T-cell (primary cell): ENCODE results near the gene ZBTB9. TPM values are rescaled to one million over a fixed set of nuclear protein-coding genes. Genes with fewer than 3 reads are reported as not detected.

Source experiments
- ATAC-seq, 4 experiments: fragments of 200-7000 bp in 3 of 4; fragments of 150-1000 bp in 1 of 4; cut with Tn5 transposase; replicated peaks in 1 of 4; 1 replicate in 3 of 4; 2 replicates in 1 of 4; pipeline ENCODE4 v1.10.0; 2021; ENCODE audit warnings: moderate library complexity in 3 of 4, mild to moderate bottlenecking in 2 of 4, moderate number of reproducible peaks in 1 of 4
- CTCF ChIA-PET, 2 donors: fragments of 300-600 bp; sonication (Branson Sonifier 250); formaldehyde crosslinking; loops; one replicate each; lab custom pipeline; 2022; ENCODE audit warnings: antibody characterized with exemption in 2 of 2; lab: Charles Lee
- POLR2A ChIA-PET, 2 donors: fragments of 300-600 bp; sonication (Branson Sonifier 250); formaldehyde crosslinking; loops; one replicate each; lab custom pipeline; 2022; ENCODE audit warnings: antibody characterized with exemption in 2 of 2; lab: Charles Lee
- DNase-seq, 35 experiments: peaks; one replicate each; pipeline versions ENCODE4 v3.0.0 to v3.0.0-alpha.2; 2013 to 2023
- H3K27ac ChIP-seq: one replicate; pipeline ENCODE4 v1.5.1; 2013; ENCODE audit warnings: low read length
- H3K27me3 ChIP-seq, 2 experiments: replicated peaks in 1 of 2; 1 replicate in 1 of 2; 2 replicates in 1 of 2; pipeline versions ENCODE4 v1.6.1 to v1.7.0; 2013; ENCODE audit warnings: low read length in 1 of 2, mixed read lengths in 1 of 2; ENCODE audit not compliant: control insufficient read depth in 2 of 2, insufficient read depth in 2 of 2; ENCODE audit errors: extremely low read depth in 1 of 2
- H3K36me3 ChIP-seq, 2 donors: 1 replicate in 1 of 2; 2 replicates in 1 of 2; pipeline versions ENCODE4 v1.6.1 to v1.7.0; 2013; ENCODE audit warnings: low read length in 1 of 2; ENCODE audit not compliant: control insufficient read depth in 2 of 2, insufficient read depth in 1 of 2; ENCODE audit errors: extremely low read depth in 1 of 2
- H3K4me1 ChIP-seq, 2 experiments: 1 replicate in 1 of 2; 2 replicates in 1 of 2; pipeline versions ENCODE4 v1.6.1 to v1.7.0; 2013; ENCODE audit warnings: low read length in 2 of 2, mixed read lengths in 1 of 2; ENCODE audit not compliant: insufficient read depth in 2 of 2, control insufficient read depth in 1 of 2; ENCODE audit errors: extremely low read depth in 1 of 2
- H3K4me3 ChIP-seq, 2 donors: 1 replicate in 1 of 2; 2 replicates in 1 of 2; pipeline versions ENCODE4 v1.5.1 to v1.7.0; 2013; ENCODE audit warnings: mild to moderate bottlenecking in 2 of 2, low read length in 1 of 2, moderate library complexity in 1 of 2; ENCODE audit not compliant: control insufficient read depth in 1 of 2; ENCODE audit errors: extremely low read depth in 1 of 2
- H3K9me3 ChIP-seq: 2 replicates; pipeline ENCODE4 v1.7.0; 2013
- H3K27ac Mint-ChIP-seq, 2 donors: one replicate each; pipeline ENCODE4 v1.8.0; 2020 to 2021; ENCODE audit warnings: mild to moderate bottlenecking in 2 of 2, mixed read lengths in 2 of 2
- H3K27me3 Mint-ChIP-seq, 2 donors: one replicate each; pipeline ENCODE4 v1.8.0; 2021 to 2022; ENCODE audit warnings: mixed read lengths in 2 of 2
- H3K36me3 Mint-ChIP-seq: one replicate; pipeline ENCODE4 v1.8.0; 2021; ENCODE audit warnings: mixed read lengths
- H3K4me1 Mint-ChIP-seq, 3 donors: one replicate each; pipeline ENCODE4 v1.8.0; 2020 to 2022; ENCODE audit warnings: mixed read lengths in 3 of 3, mild to moderate bottlenecking in 1 of 3
- H3K4me3 Mint-ChIP-seq, 3 donors: one replicate each; pipeline ENCODE4 v1.8.0; 2020 to 2022; ENCODE audit warnings: mild to moderate bottlenecking in 3 of 3, mixed read lengths in 3 of 3, moderate library complexity in 3 of 3
- H3K9me3 Mint-ChIP-seq, 3 donors: one replicate each; pipeline ENCODE4 v1.8.0; 2020 to 2022; ENCODE audit warnings: mixed read lengths in 3 of 3
- WGBS: methylation state at CpG from one replicate; pipeline ENCODE4 v1.1.5; 2013; ENCODE audit warnings: missing lambda C conversion rate; ENCODE audit not compliant: insufficient coverage; 5-methylcytosine and 5-hydroxymethylcytosine counted together
- total RNA-seq, 35 experiments: library from RNA in 6 of 35; stranded (reverse) in 6 of 35; fragments of 120-200 nt in 1 of 35; gene quantifications; one replicate each; pipeline versions ENCODE4 v1.2.1 to v1.2.4 and lab custom pipeline; 2013 to 2026

ZBTB9 gene
- total RNA-seq, 5 donors from 2014 or later (not counting 1 experiment from before 2014, with no cell fraction given), result 3.9 to 12.6 (median 11.1) TPM

- ATAC-seq, result no peak
Observed at GRCh38 chr6:33414592-33415271, 39.6 kb upstream of the ZBTB9 start.

GRCh38 chr6:33415831-33416230 is 38.5 kb upstream of the ZBTB9 start:
- H3K4me1 Mint-ChIP-seq, result peaks cover 76 to 87% (median 81%) of the 10 kb centered on the region in 3 donors
- H3K4me1 ChIP-seq, result peaks cover 23 to 90% of the 10 kb centered on the region in 2 experiments
- H3K27me3 Mint-ChIP-seq, result no peaks in the 10 kb centered on the region
- H3K36me3 Mint-ChIP-seq, result peaks cover 35% of the 10 kb centered on the region
- no peaks in the 10 kb centered on the region for H3K27me3 ChIP-seq
- no peaks in the 10 kb centered on the region for H3K9me3 ChIP-seq
- peak overlapping the region; percentile 98 for H3K27ac ChIP-seq
- CTCF ChIA-PET, result interaction anchor here in 1 of 2 donors (1.0 kb wide), 1 partner anchor 11 kb away, joined by 3 read pairs; no protein-coding TSS in a partner anchor
- H3K9me3 Mint-ChIP-seq, result no peaks in the 10 kb centered on the region
- H3K4me3 ChIP-seq, result no peak overlapping the region
- POLR2A ChIA-PET, result no interaction called here
- H3K36me3 ChIP-seq, result peaks cover 0 to 49% of the 10 kb centered on the region in 2 donors
- peak overlapping the region; percentile 55 to 96 for H3K27ac Mint-ChIP-seq
- ATAC-seq (no peak), DNase-seq (no peak)
- peak overlapping the region; percentile 18 to 94 (median 61) for H3K4me3 Mint-ChIP-seq
- WGBS, result no CpG with 5 or more reads among the region's 9 CpGs

More at GRCh38 chr6:33414592-33415271, 39.6 kb upstream of the ZBTB9 start:
- H3K4me1 ChIP-seq, result peaks cover 23 to 86% of the 10 kb centered on the region in 2 experiments
- Mint-ChIP-seq H3K9me3 (no peaks in the 10 kb centered on the region), H3K4me3 (peak overlapping the region in 2 of 3 donors; percentile 25 to 94), H3K27me3 (no peaks in the 10 kb centered on the region), H3K27ac (peak overlapping the region in 1 of 2 donors; percentile 44), H3K36me3 (peaks cover 35% of the 10 kb centered on the region), H3K4me1 (peaks cover 75 to 83% (median 81%) of the 10 kb centered on the region in 3 donors)
- ChIA-PET POLR2A (interaction anchor here in 1 of 2 donors (0.6 kb wide), 1 partner anchor 97 kb away, joined by 5 read pairs; no protein-coding TSS in a partner anchor), CTCF (no interaction called here)
- no peak overlapping the region for H3K4me3 ChIP-seq
- H3K27ac ChIP-seq, result no peak overlapping the region
- 81% methylated on average over 5 of the region's 12 CpGs for WGBS
- H3K36me3 ChIP-seq, result peaks cover 0 to 49% of the 10 kb centered on the region in 2 donors
- H3K27me3 ChIP-seq, result no peaks in the 10 kb centered on the region
- H3K9me3 ChIP-seq, result no peaks in the 10 kb centered on the region
- peak in 2 of 35 experiments; percentile 19 to 42 for DNase-seq

- DNase-seq (peak in 2 of 35 experiments; percentile 15 to 32), ATAC-seq (no peak)
- Histone ChIP-seq H3K36me3 (peaks cover 0 to 49% of the 10 kb centered on the region in 2 donors), H3K27ac (peak overlapping the region; percentile 98), H3K27me3 (no peaks in the 10 kb centered on the region), H3K4me3 (peak overlapping the region; percentile 86 to 91), H3K4me1 (peaks cover 23 to 88% of the 10 kb centered on the region in 2 experiments), H3K9me3 (no peaks in the 10 kb centered on the region)
- Mint-ChIP-seq H3K4me3 (peak overlapping the region; percentile 92 to 94 (median 94)), H3K27me3 (no peaks in the 10 kb centered on the region), H3K4me1 (peaks cover 76 to 90% (median 83%) of the 10 kb centered on the region in 3 donors), H3K27ac (peak overlapping the region; percentile 96 to 99), H3K36me3 (peaks cover 35% of the 10 kb centered on the region), H3K9me3 (no peaks in the 10 kb centered on the region)
- ChIA-PET CTCF (interaction anchor here in 1 of 2 donors (0.6 to 1.6 kb wide), 3 partner anchors 8 to 26 kb away, joined by 3 to 7 read pairs (median 3); no protein-coding TSS in a partner anchor), POLR2A (no interaction called here)
- WGBS, result 34% methylated on average over 4 of the region's 12 CpGs
Observed at GRCh38 chr6:33416386-33417127, 37.8 kb upstream of the ZBTB9 start.

- CTCF ChIA-PET, result interaction anchor here in 1 of 2 donors (0.6 to 1.6 kb wide), 3 partner anchors 8 to 27 kb away, joined by 3 to 12 read pairs (median 7); no protein-coding TSS in a partner anchor
- peak overlapping the region; percentile 98 for H3K27ac ChIP-seq
- H3K36me3 ChIP-seq, result peaks cover 0 to 46% of the 10 kb centered on the region in 2 donors
- H3K36me3 Mint-ChIP-seq, result peaks cover 34% of the 10 kb centered on the region
- H3K4me3 Mint-ChIP-seq, result peak overlapping the region; percentile 92 to 94 (median 94)
- DNase-seq (peak in 3 of 35 experiments; percentile 32 to 44 (median 38)), ATAC-seq (no peak)
- no peaks in the 10 kb centered on the region for H3K27me3 ChIP-seq
- POLR2A ChIA-PET, result interaction anchor here in 1 of 2 donors (0.6 kb wide), 2 partner anchors 13 to 104 kb away, joined by 4 to 5 read pairs; no protein-coding TSS in a partner anchor
- peaks cover 23 to 80% of the 10 kb centered on the region in 2 experiments for H3K4me1 ChIP-seq
- H3K9me3 Mint-ChIP-seq, result no peaks in the 10 kb centered on the region
- H3K27ac Mint-ChIP-seq, result peak overlapping the region; percentile 96 to 99
- H3K4me1 Mint-ChIP-seq, result peaks cover 73 to 88% (median 84%) of the 10 kb centered on the region in 3 donors
- H3K9me3 ChIP-seq, result no peaks in the 10 kb centered on the region
- peak overlapping the region; percentile 86 to 91 for H3K4me3 ChIP-seq
- 0% methylated on average over 14 of the region's 25 CpGs for WGBS
- no peaks in the 10 kb centered on the region for H3K27me3 Mint-ChIP-seq
Observed at GRCh38 chr6:33417128-33417902, 37.1 kb upstream of the ZBTB9 start.

- CTCF ChIA-PET, result interaction anchor here in 1 of 2 donors (1.3 to 1.6 kb wide), 3 partner anchors 11 to 36 kb away, joined by 3 to 12 read pairs (median 3); partner anchors contain the start of gene ZBTB9
- H3K27me3 ChIP-seq, result no peaks in the 10 kb centered on the region
- H3K27ac ChIP-seq, result peak within 1 kb of the TSS; percentile 98
- ATAC-seq, result peak; percentile 86 to 92 (median 92)
- H3K9me3 Mint-ChIP-seq, result no peaks in the 10 kb centered on the region
- H3K27ac Mint-ChIP-seq, result peak within 1 kb of the TSS; percentile 96 to 99
- peaks cover 65 to 84% (median 79%) of the 10 kb centered on the region in 3 donors for H3K4me1 Mint-ChIP-seq
- no peaks in the 10 kb centered on the region for H3K9me3 ChIP-seq
- DNase-seq, result peak; percentile 95 to 100 (median 99)
- POLR2A ChIA-PET, result interaction anchor here in 1 of 2 donors (0.6 to 1.2 kb wide), 3 partner anchors 12 to 152 kb away, joined by 3 to 5 read pairs (median 3); no protein-coding TSS in a partner anchor
- WGBS, result under 1% methylated on average over 39 of the region's 51 CpGs
- no peaks in the 10 kb centered on the region for H3K27me3 Mint-ChIP-seq
- H3K4me1 ChIP-seq, result peaks cover 23 to 72% of the 10 kb centered on the region in 2 experiments
- H3K4me3 Mint-ChIP-seq, result peak within 1 kb of the TSS; percentile 92 to 94 (median 94)
- peaks cover 28% of the 10 kb centered on the region for H3K36me3 Mint-ChIP-seq
- peak within 1 kb of the TSS; percentile 86 to 91 for H3K4me3 ChIP-seq
- peaks cover 0 to 38% of the 10 kb centered on the region in 2 donors for H3K36me3 ChIP-seq
Observed at GRCh38 chr6:33417903-33418689, 36.3 kb upstream of the ZBTB9 start, which contains the start of gene CUTA. Gene CUTA, minus strand, starts transcription at chr6:33418107. Its CDS starts 107 bp downstream, at chr6:33418000.
